Ovary (tissue), 3 donors: ENCODE measurements around the gene CACNG4.

ENCODE experiments used
- CTCF ChIP-seq, 3 donors: fragments of 450-650 bp in 2 of 3; fragments of 200-600 bp in 1 of 3; IDR thresholded peaks; one replicate each; pipeline versions ENCODE4 v1.5.1 to v1.8.0; 2016 to 2022; ENCODE audit warnings: antibody characterized with exemption in 3 of 3, mild to moderate bottlenecking in 1 of 3
- POLR2A ChIP-seq: fragments of 450-650 bp; IDR thresholded peaks from one replicate; pipeline ENCODE4 v1.6.1; 2017; ENCODE audit warnings: antibody characterized with exemption, mild to moderate bottlenecking, moderate library complexity
- donor health status: DM: no; HTN: no; CAD: no.

GRCh38 chr17:66929591-66929990, 34.9 kb upstream of the CACNG4 start:
- TF ChIP-seq POLR2A (no peak), CTCF (IDR thresholded peaks at IDR 0.05) (no peak)
